ENCODE data around the gene PGM2L1.
"Not testable (repeated sequence)": the region's sequence is repeated elsewhere in the genome, so short reads cannot be mapped to it uniquely, and the experiment has no call there.

PGM2L1 gene

DNA sequence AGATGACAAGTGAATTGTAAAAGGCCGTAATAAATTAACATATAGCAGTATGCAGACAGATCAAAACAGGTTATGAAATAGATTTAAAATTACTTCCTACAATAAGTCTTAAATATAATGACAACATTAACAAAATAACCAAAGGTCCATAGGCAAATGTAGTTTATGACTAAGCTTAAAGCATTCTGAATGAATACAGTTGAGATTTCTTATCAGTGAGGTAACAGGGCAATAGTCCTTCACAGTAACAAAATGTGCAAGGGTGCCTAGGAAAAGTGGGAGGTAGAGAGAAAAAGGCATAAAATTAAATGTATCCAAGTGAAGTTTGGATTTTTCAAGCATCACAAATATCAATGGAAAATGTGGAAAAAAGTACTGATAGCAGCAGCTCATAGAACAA, 65.9 kb downstream of the PGM2L1 start:
- DNase-seq, result no peak

GRCh38 chr11:74331000-74331399, 67.2 kb downstream of the PGM2L1 start:
- DNase-seq, result not testable (repeated sequence)

- DNase-seq, result no peak
Observed at GRCh38 chr11:74330075-74330858, 68.0 kb downstream of the PGM2L1 start.

- no peak for DNase-seq
Observed at GRCh38 chr11:74327076-74327475, 71.2 kb downstream of the PGM2L1 start.

DNA sequence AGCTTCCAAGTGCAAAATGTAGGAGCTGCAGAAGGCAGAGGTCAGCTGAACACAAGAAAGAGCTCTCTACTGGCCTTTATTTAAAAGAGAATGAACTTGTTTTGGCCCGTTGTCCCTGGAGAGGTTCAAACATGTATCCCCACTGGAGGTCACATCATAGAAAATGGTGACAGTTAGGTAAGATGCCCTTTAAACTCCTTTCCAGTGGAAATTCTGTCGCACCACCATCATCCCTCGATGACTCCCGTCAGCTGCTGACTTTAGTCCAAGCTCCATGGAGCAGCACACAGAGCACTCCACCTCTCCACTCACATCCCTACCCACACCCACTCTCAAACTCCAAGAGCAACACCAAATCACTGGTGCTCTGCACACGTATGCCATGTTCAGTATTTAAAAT, 71.6 kb downstream of the PGM2L1 start:
- no peak for DNase-seq

GRCh38 chr11:74325649-74326645, 72.3 kb downstream of the PGM2L1 start:
- no peak for DNase-seq

GRCh38 chr11:74322667-74323066, 75.6 kb downstream of the PGM2L1 start:
- DNase-seq, result no peak

GRCh38 chr11:74321487-74322188, 76.6 kb downstream of the PGM2L1 start:
- DNase-seq, result no peak

DNA sequence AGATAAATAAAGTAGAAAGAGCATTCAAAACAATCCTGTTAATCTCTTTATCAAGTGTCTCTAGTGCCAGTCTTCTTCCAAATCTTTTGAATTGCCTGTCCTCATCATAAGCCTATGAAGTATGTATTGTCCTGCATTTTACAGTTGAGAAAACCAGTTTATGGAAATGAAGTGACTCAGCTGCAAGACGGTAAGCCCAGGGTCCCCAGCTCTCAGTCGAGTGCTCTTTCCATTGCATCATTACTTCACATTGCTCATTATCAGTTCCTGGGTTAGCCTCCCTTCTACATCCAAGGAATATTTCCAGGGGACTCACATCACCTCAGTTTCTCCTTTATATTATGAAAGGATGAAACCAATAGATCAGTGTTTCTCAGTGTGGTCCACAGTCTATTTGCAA, 77.7 kb downstream of the PGM2L1 start:
- DNase-seq, result no peak

DNA sequence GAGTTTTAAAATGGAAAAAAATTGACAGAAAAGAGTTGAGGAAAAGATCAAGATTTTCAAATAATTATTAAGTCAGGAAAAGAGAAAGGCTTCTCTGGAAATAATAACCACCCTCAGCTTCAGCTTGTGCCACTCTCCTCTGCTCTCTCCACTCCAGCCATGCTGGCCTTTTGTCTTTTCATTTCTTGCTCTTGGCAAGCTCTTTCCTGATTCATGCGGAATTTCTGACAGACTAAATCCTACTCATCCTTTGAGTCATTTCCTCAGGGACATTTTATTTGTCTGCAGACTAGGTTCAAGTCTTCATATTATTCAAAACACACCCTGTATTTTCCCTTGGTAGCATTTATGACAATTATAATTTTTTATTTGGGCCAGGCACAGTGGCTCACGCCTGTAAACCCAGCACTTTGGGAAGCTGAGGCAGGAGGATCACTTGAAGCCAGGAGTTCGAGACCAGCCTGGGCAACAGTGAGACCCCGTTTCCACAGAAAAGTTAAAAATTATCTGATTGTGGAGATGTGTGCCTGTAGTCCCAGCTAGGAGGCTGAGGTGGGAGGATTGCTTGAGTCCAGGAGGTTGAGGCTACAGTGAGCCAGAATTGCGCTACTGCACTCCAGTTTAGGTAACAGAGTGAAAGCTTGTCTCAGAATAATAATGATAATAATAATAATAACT, 79.0 kb downstream of the PGM2L1 start:
- DNase-seq, result no peak

- no peak for DNase-seq
Observed at GRCh38 chr11:74318241-74318932, 79.8 kb downstream of the PGM2L1 start.

- no peak for DNase-seq
Observed at GRCh38 chr11:74316772-74317505, 81.3 kb downstream of the PGM2L1 start.

- no peak for DNase-seq
Observed at GRCh38 chr11:74312326-74312725, 85.9 kb downstream of the PGM2L1 start.

- peak; percentile 58 for DNase-seq
Observed at GRCh38 chr11:74311352-74311926, 86.8 kb downstream of the PGM2L1 start, which contains the start of gene P4HA3. TSS of gene P4HA3 (minus strand) at chr11:74311640. CDS start at chr11:74311611, 29 bp downstream.

DNA sequence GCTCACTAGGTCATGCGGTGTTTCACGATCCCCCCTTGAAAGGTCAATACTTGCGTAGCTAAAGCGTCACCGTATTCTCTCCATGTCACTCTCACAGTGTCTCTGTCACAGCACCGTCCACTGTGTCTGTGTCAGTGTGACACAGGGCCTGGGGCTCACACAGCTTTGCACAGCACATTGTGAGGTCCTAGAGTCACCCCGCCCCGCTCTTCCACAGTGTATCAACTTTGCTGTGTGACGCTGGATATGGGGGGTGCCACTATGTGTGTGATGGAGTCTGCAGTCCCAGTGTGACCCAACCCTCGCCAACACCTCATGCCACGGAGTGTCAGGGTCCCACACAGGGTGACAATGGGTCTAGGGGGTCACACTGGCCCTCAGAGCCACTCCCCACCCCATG, 87.4 kb downstream of the PGM2L1 start:
- DNase-seq, result no peak

DNA sequence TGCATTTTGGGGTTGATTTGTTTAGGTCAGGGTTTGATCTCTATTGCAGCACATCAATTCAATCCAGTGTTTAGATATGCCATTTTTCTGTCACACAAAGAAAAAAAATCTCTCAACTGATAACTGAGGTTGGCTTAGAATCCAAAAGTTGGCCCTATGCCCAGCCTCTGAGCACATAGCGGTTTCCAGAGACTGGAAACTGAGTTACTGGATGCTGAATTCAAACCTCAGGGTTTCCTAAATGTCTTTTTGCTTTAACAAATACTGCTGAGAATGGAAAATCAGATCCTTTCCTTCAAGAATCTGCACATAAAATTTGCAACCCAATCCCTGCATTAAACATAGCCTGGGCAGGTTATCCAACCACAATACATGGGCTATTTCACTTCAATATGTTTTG, 90.8 kb downstream of the PGM2L1 start:
- no peak for DNase-seq

GRCh38 chr11:74306435-74307175, 91.6 kb downstream of the PGM2L1 start:
- DNase-seq, result no peak

DNA sequence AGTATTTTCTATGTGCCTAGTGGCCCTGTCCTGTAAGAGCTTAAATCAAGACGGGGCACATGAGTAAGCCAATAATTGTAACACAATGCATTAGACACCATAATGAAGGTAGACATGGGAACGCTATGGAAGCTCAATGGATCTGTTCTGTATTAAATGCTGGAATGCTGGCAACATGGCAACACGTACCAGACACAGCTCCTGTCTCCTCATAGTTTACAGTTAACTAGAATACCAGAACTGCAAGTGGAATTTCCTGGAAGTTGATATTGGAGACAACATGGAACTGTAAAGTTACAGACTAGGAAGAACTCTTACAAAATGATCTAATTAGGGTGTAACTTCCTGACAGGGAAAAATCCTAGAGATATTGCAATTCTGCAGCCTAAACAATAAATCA, 99.2 kb downstream of the PGM2L1 start:
- no peak for DNase-seq

GRCh38 chr11:74297484-74297883, 100.7 kb downstream of the PGM2L1 start:
- no peak for DNase-seq

DNA sequence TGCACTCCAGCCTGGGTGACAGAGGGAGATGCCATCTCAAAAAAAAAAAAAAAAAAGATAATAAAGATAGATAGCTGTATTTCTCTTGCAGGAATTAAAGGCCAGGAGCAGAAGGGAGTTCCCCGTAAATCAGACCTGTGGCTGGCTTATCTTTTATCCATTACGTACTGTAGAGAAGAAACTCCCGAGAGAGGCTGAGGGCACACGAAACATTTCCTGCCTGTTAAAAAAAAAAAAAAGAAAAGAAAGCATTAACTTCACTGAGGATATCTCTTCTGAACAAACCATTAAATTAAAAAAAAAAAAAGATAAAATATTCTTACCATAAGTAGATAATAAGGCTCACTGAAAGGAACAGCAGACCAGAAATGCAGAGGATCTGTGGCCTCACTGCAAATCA, 109.3 kb downstream of the PGM2L1 start:
- DNase-seq, result no peak
